GM12875 (cell line): ENCODE results near the gene SH3PXD2B.
"Not testable (repeated sequence)": the region's sequence is repeated elsewhere in the genome, so short reads cannot be mapped to it uniquely, and the experiment has no call there.

Experiments used
- H3K4me3 ChIP-seq: one replicate; pipeline ENCODE4 v1.5.1; 2011; ENCODE audit warnings: low read depth, low read length, control low read depth
- TF ChIP-seq, protein P1 (sequence below): IDR thresholded peaks from 2 replicates; pipeline ENCODE4 v1.5.1; 2011; ENCODE audit warnings: low read depth, mild to moderate bottlenecking, control low read depth, inconsistent platforms, low read length, moderate library complexity, borderline replicate concordance; ENCODE audit not compliant: insufficient read depth

Gene SH3PXD2B

DNA sequence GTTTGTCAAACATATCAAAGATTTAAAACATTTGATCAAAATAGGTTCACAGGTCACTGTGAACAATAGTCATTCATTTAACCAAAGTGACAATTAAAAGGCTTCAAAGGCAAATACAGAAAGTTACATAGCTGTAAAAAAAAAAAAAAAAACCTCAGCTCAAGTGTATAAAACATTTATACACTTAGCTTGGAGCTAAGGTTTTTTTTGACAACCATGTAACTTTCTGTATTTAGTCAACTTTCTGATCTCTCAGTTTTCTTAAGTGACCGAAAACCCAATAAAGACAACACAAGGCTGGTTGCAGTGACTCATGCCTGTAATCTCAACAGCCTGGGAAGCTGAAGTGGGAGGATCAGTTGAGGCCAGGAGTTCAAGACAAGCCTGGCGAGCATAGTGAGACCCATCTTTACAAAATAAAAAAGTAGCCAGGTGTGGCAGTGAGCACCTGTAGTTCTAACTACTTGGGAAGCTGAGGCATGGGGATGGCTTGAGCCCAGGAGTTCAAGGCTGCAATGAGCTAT, 154.3 kb downstream of the SH3PXD2B start:
- TF ChIP-seq, protein P1, sequence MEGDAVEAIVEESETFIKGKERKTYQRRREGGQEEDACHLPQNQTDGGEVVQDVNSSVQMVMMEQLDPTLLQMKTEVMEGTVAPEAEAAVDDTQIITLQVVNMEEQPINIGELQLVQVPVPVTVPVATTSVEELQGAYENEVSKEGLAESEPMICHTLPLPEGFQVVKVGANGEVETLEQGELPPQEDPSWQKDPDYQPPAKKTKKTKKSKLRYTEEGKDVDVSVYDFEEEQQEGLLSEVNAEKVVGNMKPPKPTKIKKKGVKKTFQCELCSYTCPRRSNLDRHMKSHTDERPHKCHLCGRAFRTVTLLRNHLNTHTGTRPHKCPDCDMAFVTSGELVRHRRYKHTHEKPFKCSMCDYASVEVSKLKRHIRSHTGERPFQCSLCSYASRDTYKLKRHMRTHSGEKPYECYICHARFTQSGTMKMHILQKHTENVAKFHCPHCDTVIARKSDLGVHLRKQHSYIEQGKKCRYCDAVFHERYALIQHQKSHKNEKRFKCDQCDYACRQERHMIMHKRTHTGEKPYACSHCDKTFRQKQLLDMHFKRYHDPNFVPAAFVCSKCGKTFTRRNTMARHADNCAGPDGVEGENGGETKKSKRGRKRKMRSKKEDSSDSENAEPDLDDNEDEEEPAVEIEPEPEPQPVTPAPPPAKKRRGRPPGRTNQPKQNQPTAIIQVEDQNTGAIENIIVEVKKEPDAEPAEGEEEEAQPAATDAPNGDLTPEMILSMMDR, result no peak
- H3K4me3 ChIP-seq, result no peak overlapping the region

DNA sequence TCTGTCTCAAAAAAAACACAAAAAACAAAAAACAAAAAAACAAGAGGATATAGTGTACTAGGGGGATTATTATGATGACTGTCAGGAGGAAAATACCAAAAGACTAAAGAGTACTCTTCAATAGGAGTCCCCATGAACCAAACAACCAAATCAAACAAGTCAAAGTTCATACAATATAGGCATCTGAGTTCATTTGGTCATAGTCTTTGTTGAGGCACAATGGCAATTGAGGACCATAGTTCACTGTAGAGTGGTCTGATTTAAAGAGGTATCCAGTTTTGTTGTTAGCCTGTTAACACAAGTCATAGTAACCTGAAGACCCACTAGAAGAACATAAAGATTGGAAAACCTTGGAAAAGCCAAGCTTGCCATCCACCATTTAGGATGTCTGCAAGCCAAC, 159.5 kb downstream of the SH3PXD2B start:
- no peak overlapping the region for H3K4me3 ChIP-seq
- TF ChIP-seq, protein P1, result no peak

DNA sequence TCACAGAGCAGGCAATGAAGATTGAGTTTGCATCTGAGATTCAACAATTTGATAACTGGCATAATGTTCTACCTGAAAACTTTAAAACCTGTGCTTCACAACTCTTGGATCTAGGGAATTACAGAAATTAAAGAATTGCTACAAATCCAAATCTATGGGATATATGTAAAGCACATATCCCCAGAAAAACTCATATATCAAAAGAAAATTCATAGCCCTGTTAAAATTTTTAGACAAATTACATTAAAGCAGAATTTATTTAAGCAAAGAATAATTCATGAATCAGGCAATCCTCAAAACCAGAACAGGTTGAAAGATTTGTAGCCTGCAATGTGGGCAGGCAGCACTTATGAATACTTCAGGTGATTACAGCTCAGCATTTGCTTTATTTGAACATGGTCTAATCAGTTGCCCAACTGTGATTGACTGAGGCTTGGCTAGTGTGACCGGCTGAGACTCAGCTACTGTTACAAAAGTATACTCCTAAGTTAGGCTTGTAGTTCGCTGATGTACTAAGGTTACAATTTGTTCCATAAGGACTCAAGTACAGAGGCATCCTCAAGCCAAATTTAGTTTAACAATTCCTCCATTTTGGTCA, 160.5 kb downstream of the SH3PXD2B start:
- TF ChIP-seq, protein P1, result no peak
- H3K4me3 ChIP-seq, result no peak overlapping the region

DNA sequence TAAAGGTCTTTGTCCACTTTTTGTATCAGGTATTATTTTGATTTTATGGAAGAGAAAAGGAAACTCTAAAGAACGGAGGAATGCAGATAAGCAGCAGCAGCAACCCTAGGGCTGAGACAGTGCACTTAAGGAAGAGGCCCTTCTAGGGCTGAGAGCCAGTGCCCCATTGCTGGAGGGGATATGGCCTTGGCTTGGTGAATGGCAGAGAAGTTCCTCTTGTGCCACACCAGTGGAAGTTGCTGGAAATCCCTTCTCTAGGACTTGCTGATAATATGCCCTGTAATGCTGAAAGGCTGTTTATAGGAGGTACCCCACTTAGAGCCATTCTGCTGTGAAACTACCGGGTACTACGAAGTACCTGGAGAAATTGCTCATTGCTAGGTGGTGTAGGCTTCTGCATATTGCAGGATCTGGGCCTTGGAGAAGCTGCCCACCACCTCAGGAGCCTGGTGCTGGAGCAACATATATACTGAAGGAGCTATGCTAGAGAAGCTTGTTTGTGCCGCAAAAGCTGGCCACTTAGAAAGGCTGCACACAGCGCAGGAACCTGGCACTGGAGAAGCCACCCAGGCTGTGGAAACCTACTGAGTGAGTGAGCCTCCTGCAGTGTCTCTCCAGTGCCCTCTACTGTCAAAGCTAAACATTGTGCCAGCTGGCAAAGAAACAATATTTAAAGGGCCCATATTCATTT, 161.1 kb downstream of the SH3PXD2B start:
- H3K4me3 ChIP-seq, result no peak overlapping the region
- TF ChIP-seq, protein P1, result peak; percentile 91

DNA sequence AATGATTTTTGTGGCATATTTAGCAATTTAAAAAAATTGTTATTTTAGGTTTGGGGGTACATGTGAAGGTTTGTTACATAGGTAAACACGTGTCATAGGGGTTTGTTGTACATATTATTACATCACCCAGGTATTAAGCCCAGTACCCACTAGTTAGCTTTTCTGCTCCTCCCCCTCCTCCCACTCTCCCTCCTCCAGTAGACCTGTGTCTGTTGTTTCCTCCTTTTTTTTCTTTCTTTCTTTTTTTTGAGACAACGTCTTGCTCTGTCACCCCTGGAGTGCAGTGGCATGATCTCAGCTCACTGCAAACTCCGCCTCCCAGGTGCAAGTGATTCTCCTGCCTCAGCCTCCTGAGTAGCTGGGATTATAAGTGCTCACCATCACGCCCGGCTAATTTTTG, 162.5 kb downstream of the SH3PXD2B start:
- H3K4me3 ChIP-seq, result not testable (repeated sequence)

DNA sequence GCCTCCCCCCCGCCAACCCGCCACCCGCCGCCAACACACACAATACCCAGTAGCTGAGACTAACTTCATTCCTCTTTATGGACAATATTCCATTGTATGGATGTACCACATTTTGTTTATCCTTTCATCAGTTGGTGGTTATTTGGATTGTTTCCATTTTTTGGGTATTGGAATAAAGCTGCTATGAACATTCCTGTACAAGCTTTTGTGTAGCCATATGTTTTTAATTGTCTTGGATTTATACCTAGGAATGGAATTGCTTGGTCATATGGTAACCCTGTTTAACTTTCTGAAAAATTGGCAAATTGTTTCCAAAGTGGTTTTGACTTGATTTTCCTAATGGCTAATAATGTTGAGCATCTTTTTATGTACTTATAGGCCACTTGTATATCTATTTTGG, 165.9 kb downstream of the SH3PXD2B start:
- TF ChIP-seq, protein P1, result no peak

DNA sequence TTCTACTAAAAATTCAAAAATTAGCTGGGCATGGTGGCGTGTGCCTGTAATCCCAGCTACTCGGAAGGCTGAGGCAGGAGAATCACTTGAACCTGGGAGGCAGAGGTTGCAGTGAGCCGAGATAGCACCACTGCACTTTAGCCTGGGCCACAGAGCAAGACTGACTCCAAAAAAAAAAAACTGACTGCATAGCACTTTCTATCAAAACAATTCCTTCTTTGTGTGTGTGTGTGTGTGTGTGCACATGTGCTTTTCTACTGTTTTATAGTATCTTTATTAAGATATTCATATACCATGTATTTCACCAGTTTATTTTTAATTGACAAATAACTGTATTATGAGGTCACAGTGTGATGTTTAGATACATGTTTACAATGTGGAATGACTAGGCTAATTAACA, 167.2 kb downstream of the SH3PXD2B start:
- H3K4me3 ChIP-seq, result not testable (repeated sequence)

More for the DNA sequence above, 165.9 kb downstream of the SH3PXD2B start:
- no peak overlapping the region for H3K4me3 ChIP-seq

DNA sequence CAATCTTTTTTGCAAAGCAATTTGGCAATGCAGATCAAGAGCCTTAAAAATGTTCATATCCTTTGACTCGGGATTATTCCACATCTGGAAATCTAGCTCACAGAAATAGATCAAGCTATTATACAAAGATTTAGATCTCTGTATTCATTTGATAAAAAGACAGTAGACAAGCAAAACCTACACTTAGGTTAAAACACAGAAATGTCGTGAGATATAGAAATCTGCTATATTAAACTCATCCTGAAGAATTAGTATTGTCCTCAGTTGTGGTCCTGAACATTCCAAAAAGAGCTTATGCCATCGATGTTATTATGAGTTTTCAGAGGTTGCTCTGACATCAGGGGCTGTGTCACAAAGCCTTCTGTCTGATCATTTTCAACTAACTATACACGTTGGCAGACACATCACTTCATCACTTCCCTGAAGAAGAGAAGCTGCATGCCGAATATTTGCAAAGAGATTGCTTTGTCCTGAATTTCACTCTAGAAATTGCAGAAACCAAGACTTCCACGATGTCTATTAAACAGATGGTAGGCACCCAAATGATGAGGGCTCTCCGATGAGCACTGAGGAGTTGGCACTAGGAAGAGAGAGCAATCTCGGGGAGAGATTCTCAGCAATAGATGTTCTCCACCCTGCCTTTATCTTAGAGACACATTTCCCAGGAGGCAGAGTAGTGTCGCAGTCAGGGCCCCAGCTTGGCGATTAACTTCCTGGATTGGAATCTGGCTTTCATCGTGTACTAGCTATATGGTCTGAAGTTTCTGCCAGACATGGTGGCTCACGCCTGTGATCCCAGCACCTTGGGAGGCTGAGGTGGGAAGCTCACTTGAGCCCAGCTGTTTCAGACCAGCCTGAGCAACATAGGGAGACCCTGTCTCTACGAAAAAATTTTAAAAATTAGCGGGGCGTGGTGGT, 168.8 kb downstream of the SH3PXD2B start:
- TF ChIP-seq, protein P1, result no peak
- H3K4me3 ChIP-seq, result no peak overlapping the region
